ENCODE data around the gene MET. TPM values are rescaled to one million over a fixed set of nuclear protein-coding genes. Genes with fewer than 3 reads are reported as not detected.
A peak's percentile ranks its signal among the peaks of the same experiment; 100 is the strongest.

Gene MET
- polyA plus RNA-seq, 1 donor, result 10.6 TPM

- no CpG with 5 or more reads among the region's 5 CpGs for WGBS (ENCODE audit: insufficient coverage, low lambda C conversion rate)
- Histone ChIP-seq H3K27me3 (ENCODE audit: control insufficient read depth, insufficient read depth, low read length) (no peaks in the 10 kb centered on the region), H3K4me3 (ENCODE audit: low read length) (no peak overlapping the region), H3K9me3 (ENCODE audit: control insufficient read depth, low read depth, low read length) (no peaks in the 10 kb centered on the region), H3K36me3 (ENCODE audit: control insufficient read depth, insufficient read depth, low read length) (no peaks in the 10 kb centered on the region), H3K4me1 (ENCODE audit: control insufficient read depth, insufficient read depth, low read length) (peaks cover 9% of the 10 kb centered on the region), H3K27ac (ENCODE audit: low read length) (no peak overlapping the region)
- DNase-seq, result no peak
Observed at GRCh38 chr7:116724560-116725231, 52.7 kb downstream of the MET start.

- WGBS (ENCODE audit: insufficient coverage, low lambda C conversion rate), result 100% methylated on average over 1 of the region's 3 CpGs
- Histone ChIP-seq H3K4me3 (ENCODE audit: low read length) (no peak overlapping the region), H3K9me3 (ENCODE audit: control insufficient read depth, low read depth, low read length) (no peaks in the 10 kb centered on the region), H3K36me3 (ENCODE audit: control insufficient read depth, insufficient read depth, low read length) (no peaks in the 10 kb centered on the region), H3K4me1 (ENCODE audit: control insufficient read depth, insufficient read depth, low read length) (peaks cover 9% of the 10 kb centered on the region), H3K27me3 (ENCODE audit: control insufficient read depth, insufficient read depth, low read length) (no peaks in the 10 kb centered on the region), H3K27ac (ENCODE audit: low read length) (no peak overlapping the region)
- no peak for DNase-seq
Observed at GRCh38 chr7:116726149-116726548, 54.2 kb downstream of the MET start.

- WGBS (ENCODE audit: insufficient coverage, low lambda C conversion rate), result no CpG with 5 or more reads among the region's 4 CpGs
- Histone ChIP-seq H3K27ac (ENCODE audit: low read length) (no peak overlapping the region), H3K36me3 (ENCODE audit: control insufficient read depth, insufficient read depth, low read length) (no peaks in the 10 kb centered on the region), H3K4me1 (ENCODE audit: control insufficient read depth, insufficient read depth, low read length) (peaks cover 9% of the 10 kb centered on the region), H3K9me3 (ENCODE audit: control insufficient read depth, low read depth, low read length) (no peaks in the 10 kb centered on the region), H3K4me3 (ENCODE audit: low read length) (no peak overlapping the region), H3K27me3 (ENCODE audit: control insufficient read depth, insufficient read depth, low read length) (no peaks in the 10 kb centered on the region)
- no peak for DNase-seq
Observed at GRCh38 chr7:116726713-116727431, 54.9 kb downstream of the MET start.

GRCh38 chr7:116727432-116728009, 55.5 kb downstream of the MET start:
- no CpG with 5 or more reads among the region's 3 CpGs for WGBS (ENCODE audit: insufficient coverage, low lambda C conversion rate)
- H3K27ac ChIP-seq (ENCODE audit: low read length), result peak overlapping the region; percentile 33

GRCh38 chr7:116728413-116728812, 56.4 kb downstream of the MET start:
- no peaks in the 10 kb centered on the region for H3K36me3 ChIP-seq (ENCODE audit: control insufficient read depth, insufficient read depth, low read length)
- no peak for DNase-seq
- no peaks in the 10 kb centered on the region for H3K9me3 ChIP-seq (ENCODE audit: control insufficient read depth, low read depth, low read length)
- no peaks in the 10 kb centered on the region for H3K27me3 ChIP-seq (ENCODE audit: control insufficient read depth, insufficient read depth, low read length)
- WGBS (ENCODE audit: insufficient coverage, low lambda C conversion rate), result no CpG with 5 or more reads among the region's 1 CpG
- peaks cover 9% of the 10 kb centered on the region for H3K4me1 ChIP-seq (ENCODE audit: control insufficient read depth, insufficient read depth, low read length)
- no peak overlapping the region for H3K4me3 ChIP-seq (ENCODE audit: low read length)
- no peak overlapping the region for H3K27ac ChIP-seq (ENCODE audit: low read length)

More at GRCh38 chr7:116727432-116728009, 55.5 kb downstream of the MET start:
- DNase-seq, result peak in 1 of 2 donors; percentile 36
- no peaks in the 10 kb centered on the region for H3K9me3 ChIP-seq (ENCODE audit: control insufficient read depth, low read depth, low read length)
- H3K27me3 ChIP-seq (ENCODE audit: control insufficient read depth, insufficient read depth, low read length), result no peaks in the 10 kb centered on the region
- H3K4me1 ChIP-seq (ENCODE audit: control insufficient read depth, insufficient read depth, low read length), result peaks cover 9% of the 10 kb centered on the region
- H3K36me3 ChIP-seq (ENCODE audit: control insufficient read depth, insufficient read depth, low read length), result no peaks in the 10 kb centered on the region
- H3K4me3 ChIP-seq (ENCODE audit: low read length), result no peak overlapping the region

- Histone ChIP-seq H3K4me1 (ENCODE audit: control insufficient read depth, insufficient read depth, low read length) (peaks cover 9% of the 10 kb centered on the region), H3K9me3 (ENCODE audit: control insufficient read depth, low read depth, low read length) (no peaks in the 10 kb centered on the region), H3K27me3 (ENCODE audit: control insufficient read depth, insufficient read depth, low read length) (no peaks in the 10 kb centered on the region), H3K4me3 (ENCODE audit: low read length) (no peak overlapping the region), H3K27ac (ENCODE audit: low read length) (no peak overlapping the region), H3K36me3 (ENCODE audit: control insufficient read depth, insufficient read depth, low read length) (no peaks in the 10 kb centered on the region)
- DNase-seq, result no peak
- 100% methylated on average over 2 of the region's 9 CpGs for WGBS (ENCODE audit: insufficient coverage, low lambda C conversion rate)
Observed at GRCh38 chr7:116730097-116731022, 58.4 kb downstream of the MET start.

- WGBS (ENCODE audit: insufficient coverage, low lambda C conversion rate), result no CpG with 5 or more reads among the region's 1 CpG
- Histone ChIP-seq H3K4me3 (ENCODE audit: low read length) (no peak overlapping the region), H3K4me1 (ENCODE audit: control insufficient read depth, insufficient read depth, low read length) (peaks cover 9% of the 10 kb centered on the region), H3K27ac (ENCODE audit: low read length) (no peak overlapping the region), H3K27me3 (ENCODE audit: control insufficient read depth, insufficient read depth, low read length) (no peaks in the 10 kb centered on the region), H3K36me3 (ENCODE audit: control insufficient read depth, insufficient read depth, low read length) (no peaks in the 10 kb centered on the region), H3K9me3 (ENCODE audit: control insufficient read depth, low read depth, low read length) (no peaks in the 10 kb centered on the region)
- DNase-seq, result no peak
Observed at GRCh38 chr7:116731023-116731395, 59.0 kb downstream of the MET start.

- no peak overlapping the region for H3K27ac ChIP-seq (ENCODE audit: low read length)
- no peaks in the 10 kb centered on the region for H3K9me3 ChIP-seq (ENCODE audit: control insufficient read depth, low read depth, low read length)
- WGBS (ENCODE audit: insufficient coverage, low lambda C conversion rate), result 78% methylated on average over 4 of the region's 12 CpGs
- no peak overlapping the region for H3K4me3 ChIP-seq (ENCODE audit: low read length)
- H3K27me3 ChIP-seq (ENCODE audit: control insufficient read depth, insufficient read depth, low read length), result no peaks in the 10 kb centered on the region
- no peaks in the 10 kb centered on the region for H3K36me3 ChIP-seq (ENCODE audit: control insufficient read depth, insufficient read depth, low read length)
- H3K4me1 ChIP-seq (ENCODE audit: control insufficient read depth, insufficient read depth, low read length), result peaks cover 9% of the 10 kb centered on the region
- no peak for DNase-seq
Observed at GRCh38 chr7:116731445-116732335, 59.7 kb downstream of the MET start.

GRCh38 chr7:116732788-116733694, 61.0 kb downstream of the MET start:
- Histone ChIP-seq H3K27me3 (ENCODE audit: control insufficient read depth, insufficient read depth, low read length) (no peaks in the 10 kb centered on the region), H3K4me1 (ENCODE audit: control insufficient read depth, insufficient read depth, low read length) (peaks cover 4% of the 10 kb centered on the region), H3K36me3 (ENCODE audit: control insufficient read depth, insufficient read depth, low read length) (no peaks in the 10 kb centered on the region), H3K9me3 (ENCODE audit: control insufficient read depth, low read depth, low read length) (no peaks in the 10 kb centered on the region), H3K4me3 (ENCODE audit: low read length) (no peak overlapping the region), H3K27ac (ENCODE audit: low read length) (no peak overlapping the region)
- DNase-seq, result no peak
- WGBS (ENCODE audit: insufficient coverage, low lambda C conversion rate), result 20% methylated on average over 3 of the region's 7 CpGs
